TTC549 (cell line): ENCODE data around the gene ACCS.
A peak's percentile ranks its signal among the peaks of the same experiment; 100 is the strongest.

Experiments
- FAIRE-seq: peaks from 2 replicates; lab custom pipeline; 2012; peaks lifted over from hg19 to GRCh38; lab: Jason Lieb, UNC

Gene ACCS

DNA sequence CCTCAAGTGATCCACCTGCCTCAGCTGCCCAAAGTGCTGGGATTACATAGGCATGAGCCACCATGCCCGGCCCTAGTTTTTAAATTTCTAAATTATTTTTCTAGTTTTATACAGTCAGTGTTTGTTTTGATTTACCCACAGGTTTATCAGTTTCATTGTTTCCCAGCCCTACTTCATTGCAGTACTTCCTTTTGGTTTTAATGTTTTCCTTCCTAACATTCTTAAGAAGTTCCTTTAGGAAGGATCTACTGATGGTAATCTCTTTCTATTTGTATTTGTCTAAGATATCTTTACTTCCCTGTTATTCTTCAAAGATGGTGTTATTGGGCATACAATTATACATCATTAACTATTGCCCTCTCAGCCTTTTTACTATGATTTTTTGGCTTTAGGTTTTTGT lies 24.5 kb downstream of the ACCS start:
- no peak for FAIRE-seq

DNA sequence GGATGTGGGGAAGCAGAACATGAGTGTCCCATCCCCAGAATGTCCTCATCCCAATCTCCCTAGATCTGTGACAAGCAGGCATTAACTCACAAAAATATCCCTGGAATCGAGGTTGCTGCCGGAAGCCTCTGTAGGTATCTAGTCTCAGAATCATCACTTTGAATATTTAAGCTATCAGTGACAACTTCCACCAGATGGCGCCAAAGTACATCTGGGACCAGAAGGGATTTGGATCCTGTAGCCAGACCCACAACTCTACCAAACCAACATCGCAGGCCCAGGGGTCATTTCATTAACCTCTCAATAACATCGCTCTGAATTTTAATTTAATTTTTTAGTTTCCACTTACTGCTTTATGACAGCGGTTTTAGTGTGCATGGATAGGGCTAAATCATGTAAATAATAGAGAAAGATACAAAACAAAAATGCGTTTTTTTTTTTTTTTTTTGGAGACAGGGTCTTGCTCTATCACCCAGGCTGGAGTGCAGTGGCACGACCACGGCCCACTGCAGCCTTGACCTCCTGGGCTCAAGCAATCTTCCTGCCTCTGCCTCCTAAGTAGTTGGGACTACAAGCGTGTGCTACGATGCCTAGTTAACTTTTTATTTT lies 28.3 kb downstream of the ACCS start:
- peak; percentile 54 for FAIRE-seq

- FAIRE-seq: no peak
Observed at GRCh38 chr11:44095506-44096359, 29.7 kb downstream of the ACCS start, which contains the start of gene EXT2. Gene EXT2 (plus strand): TSS chr11:44095678. CDS start chr11:44107713, 12,035 bp downstream.

- FAIRE-seq: no peak
Observed at GRCh38 chr11:44096360-44097185, 30.5 kb downstream of the ACCS start.

DNA sequence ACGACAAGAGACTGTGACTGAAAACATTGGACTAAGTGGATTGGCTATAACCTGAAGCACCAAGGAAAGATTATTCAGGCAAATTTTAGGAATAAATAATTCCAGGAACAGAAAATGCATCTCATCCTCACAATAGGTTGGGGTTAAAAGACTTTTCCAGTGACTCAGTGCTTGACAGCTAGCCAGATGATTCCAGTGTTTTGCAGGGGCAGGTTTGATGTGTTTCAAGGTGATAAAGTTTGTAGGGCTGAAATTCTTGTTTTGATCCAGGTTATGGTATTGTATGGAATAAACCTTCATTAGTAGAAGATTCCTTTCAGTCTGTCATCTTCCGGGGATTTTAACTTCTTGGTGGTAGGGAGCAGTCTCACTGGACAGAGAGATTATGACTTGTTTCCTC lies 31.8 kb downstream of the ACCS start:
- no peak for FAIRE-seq

DNA sequence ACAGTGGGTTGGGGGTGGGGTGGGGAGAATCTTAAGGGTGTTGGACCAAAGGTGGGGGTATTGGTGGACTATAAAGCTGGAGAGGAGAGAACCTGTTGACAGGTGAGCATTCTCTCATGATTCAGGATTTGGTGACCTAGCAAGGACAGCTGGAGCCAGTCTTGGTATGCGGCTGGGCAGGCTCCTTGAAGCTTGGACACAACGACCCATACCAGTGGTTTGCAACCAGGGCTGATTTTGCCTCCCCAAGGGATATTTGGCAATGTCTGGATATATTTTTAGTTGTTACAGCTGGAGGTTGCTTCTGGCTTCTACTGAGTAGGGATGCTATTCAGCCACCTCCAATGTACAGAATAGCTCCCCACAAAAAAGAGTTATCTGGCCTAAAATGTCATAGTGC lies 35.0 kb downstream of the ACCS start:
- no peak for FAIRE-seq

GRCh38 chr11:44104481-44105294 lies 38.6 kb downstream of the ACCS start:
- FAIRE-seq: no peak

- no peak for FAIRE-seq
Observed at GRCh38 chr11:44108260-44108659, 42.2 kb downstream of the ACCS start.

DNA sequence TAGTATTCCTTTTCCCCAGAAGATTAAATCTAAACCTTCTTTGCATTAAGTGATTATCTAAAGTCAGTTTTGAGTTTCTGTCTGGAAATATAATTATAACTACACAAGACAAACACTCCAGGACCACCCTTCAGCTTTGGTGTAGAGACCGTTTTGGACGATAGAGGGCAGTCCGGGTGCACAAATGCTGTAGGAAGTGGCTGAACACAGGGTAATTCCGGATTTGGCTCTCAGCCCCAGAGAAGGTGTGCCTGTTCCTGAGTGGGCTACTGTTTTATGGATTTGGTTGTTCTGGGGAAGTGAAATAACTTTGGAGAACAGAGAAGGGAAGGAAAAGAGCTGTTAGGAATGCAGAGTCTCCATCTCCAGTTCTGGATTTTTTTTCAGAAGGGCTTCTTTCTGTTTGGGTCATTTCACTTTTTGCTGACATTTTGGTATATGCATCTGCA lies 44.2 kb downstream of the ACCS start:
- FAIRE-seq: peak; percentile 53

GRCh38 chr11:44112091-44112821 lies 46.2 kb downstream of the ACCS start:
- no peak for FAIRE-seq

GRCh38 chr11:44113018-44113417 lies 46.9 kb downstream of the ACCS start:
- FAIRE-seq: no peak

DNA sequence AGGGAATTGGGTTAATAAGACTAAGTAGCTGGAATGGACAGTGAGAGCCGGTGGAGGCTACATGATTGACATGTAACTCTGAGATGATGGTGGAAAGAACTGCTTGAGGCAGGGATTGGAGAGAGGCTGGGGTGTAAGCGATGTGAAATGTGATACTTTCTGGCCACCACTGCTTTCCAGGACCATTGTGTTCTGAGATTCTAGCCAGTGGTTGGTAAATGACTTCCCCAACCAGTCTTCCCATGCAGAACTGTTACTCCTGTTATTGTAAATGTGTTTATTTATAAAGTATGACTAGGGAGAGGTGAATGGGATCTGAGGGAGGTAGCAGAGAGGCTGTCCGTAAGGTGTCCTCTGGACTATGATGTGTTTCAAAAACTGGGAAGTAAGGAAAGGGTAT lies 47.5 kb downstream of the ACCS start:
- FAIRE-seq: no peak

GRCh38 chr11:44116234-44116830 lies 50.3 kb downstream of the ACCS start:
- FAIRE-seq: no peak

DNA sequence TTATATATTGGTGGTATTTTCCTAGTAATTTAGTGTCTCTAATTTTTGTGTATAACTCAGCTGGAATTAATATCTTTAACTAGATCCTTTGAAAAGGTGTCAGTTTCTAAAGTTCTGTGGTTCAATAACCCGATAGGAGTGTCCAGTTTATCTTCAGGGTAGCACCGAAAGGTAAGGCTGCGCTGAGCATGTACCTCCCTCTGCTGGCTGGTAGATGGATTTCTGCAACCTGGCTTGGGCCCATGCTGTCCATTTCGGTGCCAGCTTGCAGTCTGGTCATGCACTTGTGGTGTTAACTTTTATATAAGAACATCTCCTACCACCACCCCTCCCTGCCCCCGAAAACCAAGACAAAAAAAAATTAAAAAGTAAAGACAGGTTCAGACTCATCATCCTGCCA lies 54.1 kb downstream of the ACCS start:
- FAIRE-seq: no peak

- no peak for FAIRE-seq
Observed at GRCh38 chr11:44125598-44125997, 59.5 kb downstream of the ACCS start.

- FAIRE-seq: no peak
Observed at GRCh38 chr11:44126304-44126703, 60.2 kb downstream of the ACCS start.

DNA sequence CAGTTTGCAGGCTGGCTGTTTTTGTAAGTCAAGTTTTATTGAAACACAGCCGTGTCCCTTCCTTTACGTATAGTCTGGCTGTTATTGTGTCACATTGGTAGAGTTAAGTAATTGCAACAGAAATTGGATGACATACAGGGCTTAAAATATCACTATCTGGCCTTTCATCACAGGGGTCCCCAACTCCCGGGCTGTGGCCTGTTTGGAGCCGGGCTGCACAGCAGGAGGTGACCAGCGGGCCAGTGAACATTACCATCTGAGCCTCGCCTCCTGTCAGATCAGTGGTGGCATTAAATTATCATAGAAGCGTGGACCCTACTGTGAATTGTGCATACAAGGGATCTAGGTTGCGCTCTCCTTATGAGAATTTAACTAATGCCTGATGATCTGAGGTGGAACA lies 61.1 kb downstream of the ACCS start:
- FAIRE-seq: no peak

GRCh38 chr11:44128729-44129128 lies 62.7 kb downstream of the ACCS start:
- FAIRE-seq: no peak

DNA sequence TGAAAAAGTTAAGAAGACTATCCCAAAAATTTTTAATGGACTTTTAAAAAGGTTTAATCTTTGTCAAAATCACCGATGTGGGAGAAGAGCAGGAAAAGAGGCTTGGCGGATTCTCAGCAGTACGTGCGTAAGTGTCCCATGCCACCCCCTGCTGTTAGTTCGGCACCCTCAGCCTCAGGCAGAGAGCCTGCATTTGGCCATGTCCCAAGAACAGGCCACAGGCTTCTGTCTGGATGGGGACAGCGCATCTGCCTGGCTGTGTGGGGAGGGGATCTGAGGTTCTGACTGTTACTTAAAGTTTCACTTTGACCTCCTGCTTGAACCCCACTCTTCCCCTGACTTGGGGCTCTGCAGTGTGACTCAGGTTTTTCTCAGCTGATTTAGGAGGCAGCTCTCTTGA lies 64.7 kb downstream of the ACCS start:
- FAIRE-seq: no peak

DNA sequence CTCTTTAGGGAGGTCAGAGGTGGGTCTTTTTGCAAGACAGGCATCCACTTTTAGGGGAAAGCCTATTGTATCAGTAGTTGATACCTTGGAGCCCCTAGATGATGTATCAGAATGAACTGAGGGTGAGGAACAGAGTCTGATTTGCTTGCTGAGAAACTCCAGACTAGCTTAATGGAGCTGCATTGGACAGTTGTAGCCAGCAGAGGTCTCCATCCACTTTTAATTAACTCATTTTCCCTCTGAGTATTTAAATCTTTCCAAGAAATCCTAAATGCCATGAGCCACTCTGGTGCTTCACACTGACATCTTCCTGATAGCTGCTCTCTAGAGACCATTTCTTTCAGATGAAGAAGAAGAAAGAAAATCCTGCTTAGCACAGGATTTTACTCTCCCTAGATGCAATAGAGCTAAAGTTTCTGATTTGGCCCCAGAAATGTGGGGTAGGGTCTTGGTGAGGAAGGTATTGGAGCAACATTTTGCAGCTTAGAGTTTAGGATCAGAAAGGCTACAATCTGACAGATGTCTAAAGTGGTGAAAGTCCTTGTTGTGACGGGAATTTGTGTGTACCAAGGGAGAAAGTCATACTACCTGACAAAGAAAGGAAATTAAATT lies 67.4 kb downstream of the ACCS start:
- FAIRE-seq: peak; percentile 77
